ENCODE measurements around the gene TANK.

DNA sequence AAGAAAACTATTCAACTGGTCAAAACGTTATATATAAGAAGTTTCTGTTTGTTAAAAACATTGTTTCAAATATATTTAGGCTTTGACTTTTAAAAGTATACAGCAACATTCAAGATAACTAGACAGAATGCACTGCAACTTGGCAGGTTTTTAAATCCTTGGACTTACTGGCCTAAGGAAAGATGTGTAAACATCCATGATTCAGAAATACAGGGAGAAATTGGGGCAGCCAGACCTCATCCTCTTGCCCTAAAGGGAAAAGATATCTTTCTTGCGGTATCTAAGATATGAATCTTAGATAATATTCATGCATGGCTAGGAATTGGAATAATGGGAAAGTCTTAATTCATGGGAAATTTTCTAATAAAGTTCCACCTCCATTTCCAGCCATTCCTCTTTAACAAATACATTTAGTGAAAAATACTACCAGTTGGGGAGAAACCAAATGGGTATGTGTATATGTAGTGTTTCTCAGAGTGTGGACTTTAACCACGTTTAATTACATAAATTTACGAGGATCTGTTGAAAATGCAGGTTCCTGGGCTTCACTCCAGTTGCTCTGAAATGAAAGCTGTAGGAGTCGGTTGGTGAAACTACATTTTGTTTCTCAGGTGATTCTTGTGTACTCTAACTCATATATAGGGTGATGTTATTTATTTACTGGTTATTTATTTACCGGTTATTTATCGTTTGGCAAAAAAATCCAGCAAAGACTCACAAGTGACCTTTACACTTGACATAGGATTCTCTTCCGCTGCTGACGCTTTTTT, 587 bp upstream of the TANK start:
- TF ChIP-seq, protein P1, sequence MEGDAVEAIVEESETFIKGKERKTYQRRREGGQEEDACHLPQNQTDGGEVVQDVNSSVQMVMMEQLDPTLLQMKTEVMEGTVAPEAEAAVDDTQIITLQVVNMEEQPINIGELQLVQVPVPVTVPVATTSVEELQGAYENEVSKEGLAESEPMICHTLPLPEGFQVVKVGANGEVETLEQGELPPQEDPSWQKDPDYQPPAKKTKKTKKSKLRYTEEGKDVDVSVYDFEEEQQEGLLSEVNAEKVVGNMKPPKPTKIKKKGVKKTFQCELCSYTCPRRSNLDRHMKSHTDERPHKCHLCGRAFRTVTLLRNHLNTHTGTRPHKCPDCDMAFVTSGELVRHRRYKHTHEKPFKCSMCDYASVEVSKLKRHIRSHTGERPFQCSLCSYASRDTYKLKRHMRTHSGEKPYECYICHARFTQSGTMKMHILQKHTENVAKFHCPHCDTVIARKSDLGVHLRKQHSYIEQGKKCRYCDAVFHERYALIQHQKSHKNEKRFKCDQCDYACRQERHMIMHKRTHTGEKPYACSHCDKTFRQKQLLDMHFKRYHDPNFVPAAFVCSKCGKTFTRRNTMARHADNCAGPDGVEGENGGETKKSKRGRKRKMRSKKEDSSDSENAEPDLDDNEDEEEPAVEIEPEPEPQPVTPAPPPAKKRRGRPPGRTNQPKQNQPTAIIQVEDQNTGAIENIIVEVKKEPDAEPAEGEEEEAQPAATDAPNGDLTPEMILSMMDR (conservative IDR thresholded peaks at IDR 0.05; ENCODE audit: low read length), result no peak
- no peak for TF ChIP-seq EZH2phosphoT487 (IDR thresholded peaks at IDR 0.05; ENCODE audit: borderline replicate concordance, low read depth, low read length)

All from OCI-LY7 (cell line).